Fibroblast of the conjunctiva (primary cell): Measurements from ENCODE around the gene GPC2.
"Not testable (repeated sequence)": the region's sequence is repeated elsewhere in the genome, so short reads cannot be mapped to it uniquely, and the experiment has no call there.

Experiments
- DNase-seq: peaks from one replicate; pipeline ENCODE4 v3.0.0-alpha.2; 2010; ENCODE audit warnings: low read depth

The GPC2 gene

GRCh38 chr7:100204454-100204853 lies 27.3 kb upstream of the GPC2 start:
- DNase-seq = no peak

DNA sequence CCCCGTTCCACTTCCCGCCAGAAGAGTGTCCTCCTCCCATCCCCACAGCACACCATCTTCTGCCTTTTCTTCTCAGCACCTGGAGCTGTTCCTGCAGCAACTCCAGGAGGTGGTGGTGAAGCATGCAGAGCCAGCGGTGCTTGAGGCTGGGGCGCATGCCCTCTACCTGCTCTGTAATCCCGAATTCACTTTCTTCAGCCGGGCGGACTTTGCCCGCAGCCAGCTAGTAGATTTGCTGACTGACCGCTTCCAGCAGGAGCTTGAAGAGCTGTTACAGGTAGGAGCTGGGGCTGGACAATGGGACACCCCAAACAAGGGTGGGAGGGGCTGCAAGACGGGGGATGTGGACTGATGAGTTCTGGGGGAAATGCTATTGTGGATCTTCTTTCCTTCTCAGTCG lies 23.5 kb upstream of the GPC2 start:
- no peak for DNase-seq

DNA sequence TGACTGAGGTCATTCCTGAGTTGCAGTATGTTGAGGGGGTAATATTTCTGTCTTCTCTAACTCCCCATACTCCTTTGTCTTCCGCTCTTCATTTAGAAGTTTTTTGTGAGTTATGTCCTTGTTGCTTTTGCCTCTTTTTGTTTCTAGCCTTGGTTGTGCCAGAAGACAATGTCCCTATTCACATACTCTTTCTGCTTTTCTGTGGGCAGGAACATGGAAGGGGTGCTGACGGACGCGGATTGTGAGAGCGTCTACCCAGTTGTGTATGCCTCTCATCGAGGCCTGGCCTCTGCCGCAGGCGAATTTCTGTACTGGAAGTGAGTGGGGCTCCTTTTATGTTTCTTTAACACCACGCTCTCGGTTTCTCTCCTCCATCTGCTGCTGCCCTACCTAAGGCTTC lies 21.1 kb upstream of the GPC2 start:
- no peak for DNase-seq

GRCh38 chr7:100195901-100196322 lies 18.7 kb upstream of the GPC2 start:
- DNase-seq = not testable (repeated sequence)

- DNase-seq = no peak
These were observed 18.0 kb upstream of the GPC2 start for GRCh38 chr7:100195222-100195621.

- DNase-seq = no peak
These were observed 15.8 kb upstream of the GPC2 start for GRCh38 chr7:100192969-100193368.

DNA sequence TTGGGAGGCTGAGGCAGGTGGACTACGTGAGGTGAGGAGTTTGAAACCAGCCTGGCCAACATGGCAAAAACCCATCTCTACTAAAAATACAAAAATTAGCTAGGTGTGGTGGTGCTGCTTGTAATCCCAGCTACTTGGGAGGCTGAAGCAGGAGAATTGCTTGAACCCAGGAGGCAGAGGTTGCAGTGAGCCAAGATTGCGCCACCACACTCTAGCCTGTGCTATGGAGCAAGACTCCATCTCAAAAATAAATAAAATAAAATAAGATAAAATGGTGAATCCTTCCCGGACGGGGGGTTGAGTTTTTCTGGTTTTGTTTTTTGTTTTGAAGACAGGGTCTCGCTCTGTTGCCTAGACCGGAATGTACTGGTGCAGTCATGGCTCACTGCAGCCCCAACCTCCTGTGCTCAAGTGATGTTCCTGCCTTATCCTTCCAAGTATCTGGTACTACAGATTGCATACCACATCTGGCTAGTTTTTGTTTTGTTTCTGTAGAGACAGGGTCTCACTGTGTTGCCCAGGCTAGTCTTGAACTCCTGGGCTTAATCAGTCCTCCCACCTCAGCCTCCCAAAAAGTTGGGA lies 15.2 kb upstream of the GPC2 start:
- DNase-seq = not testable (repeated sequence)

DNA sequence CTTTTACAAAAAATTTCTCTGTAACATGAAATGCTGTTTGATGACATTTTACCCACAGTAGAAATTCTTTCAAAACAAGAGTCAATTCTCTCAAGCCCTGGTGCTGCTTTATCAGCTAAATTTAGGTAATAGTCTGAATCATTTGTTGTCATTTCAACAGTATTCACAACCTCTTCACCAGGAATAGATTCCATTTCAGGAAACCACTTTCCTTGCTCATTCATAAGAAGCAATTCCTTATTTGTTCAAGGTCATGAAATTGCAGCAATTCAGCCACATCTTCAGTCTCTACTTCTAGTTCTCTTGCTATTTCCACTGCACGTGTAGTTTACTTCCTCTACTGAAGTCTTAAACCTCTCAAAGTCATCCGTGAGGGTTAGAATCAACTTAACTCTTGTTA lies 14.6 kb upstream of the GPC2 start:
- DNase-seq = no peak

DNA sequence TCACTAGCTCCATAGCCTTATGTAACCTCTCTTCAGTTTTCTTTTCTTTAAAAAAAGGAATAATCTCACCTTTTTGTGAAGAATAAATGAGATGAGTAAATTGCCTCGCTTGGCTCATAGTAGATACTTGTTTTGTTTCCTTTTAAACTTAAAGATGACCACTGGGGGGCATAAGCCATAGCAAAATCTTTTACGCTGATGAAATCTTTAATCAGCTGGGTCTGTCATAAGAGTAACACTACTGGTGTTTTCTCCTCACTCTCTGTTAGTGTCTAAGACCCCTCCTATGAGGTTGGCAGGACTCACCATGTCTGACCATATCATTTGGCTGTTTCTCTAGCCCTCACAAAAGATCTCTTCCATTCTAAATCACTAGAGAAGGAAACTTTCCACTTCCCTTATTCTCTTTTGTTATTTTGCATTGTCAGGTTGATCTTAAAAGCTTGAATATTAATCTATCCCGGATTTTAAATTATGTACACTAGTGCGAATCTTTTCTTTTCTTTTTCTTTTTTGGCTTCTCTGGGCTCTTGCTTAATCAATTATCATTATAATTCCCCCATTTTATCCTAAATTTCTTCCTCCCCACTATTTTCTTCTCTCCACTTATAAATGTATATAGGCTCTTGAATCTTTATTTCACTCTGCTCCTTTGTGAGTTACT lies 13.0 kb upstream of the GPC2 start:
- peak; percentile 36 for DNase-seq

DNA sequence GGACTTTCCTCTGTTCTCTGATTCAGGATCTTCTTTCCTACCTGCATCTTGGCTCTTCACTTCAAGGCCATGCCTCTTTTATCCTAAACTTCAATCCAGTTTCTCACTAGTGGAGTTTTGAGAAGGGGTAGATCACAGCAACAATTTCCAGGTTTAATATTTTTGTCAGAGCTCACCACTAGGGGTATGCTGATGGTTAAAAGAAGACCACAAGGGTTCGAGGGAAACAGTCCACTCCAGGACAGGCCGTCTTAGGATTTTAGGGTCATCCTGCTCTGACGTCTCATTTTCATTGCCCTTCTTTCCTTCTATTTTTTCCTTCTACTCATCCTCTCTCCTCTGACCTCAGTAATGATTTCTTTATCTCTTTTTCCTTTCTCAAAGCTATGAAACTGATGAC lies 11.9 kb upstream of the GPC2 start:
- no peak for DNase-seq

DNA sequence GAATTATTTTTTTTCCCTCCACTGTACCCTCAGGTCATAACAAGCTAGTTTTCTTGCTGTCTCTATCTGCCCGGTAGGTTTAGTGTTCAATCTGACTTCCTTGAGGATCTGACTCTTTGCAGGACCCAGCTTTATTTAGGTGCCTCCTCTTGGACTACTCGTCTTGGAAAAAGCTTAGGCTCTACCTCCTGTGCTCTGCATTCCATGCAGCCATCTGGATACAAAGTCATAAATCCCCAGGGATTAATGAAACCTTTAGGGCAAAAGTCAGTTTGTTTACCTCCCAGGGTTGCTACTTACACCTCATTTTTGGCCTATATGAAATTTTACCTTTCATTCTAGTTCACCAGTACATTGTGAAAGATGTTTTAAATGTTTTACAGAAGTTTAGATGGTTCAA lies 8.5 kb upstream of the GPC2 start:
- no peak for DNase-seq

DNA sequence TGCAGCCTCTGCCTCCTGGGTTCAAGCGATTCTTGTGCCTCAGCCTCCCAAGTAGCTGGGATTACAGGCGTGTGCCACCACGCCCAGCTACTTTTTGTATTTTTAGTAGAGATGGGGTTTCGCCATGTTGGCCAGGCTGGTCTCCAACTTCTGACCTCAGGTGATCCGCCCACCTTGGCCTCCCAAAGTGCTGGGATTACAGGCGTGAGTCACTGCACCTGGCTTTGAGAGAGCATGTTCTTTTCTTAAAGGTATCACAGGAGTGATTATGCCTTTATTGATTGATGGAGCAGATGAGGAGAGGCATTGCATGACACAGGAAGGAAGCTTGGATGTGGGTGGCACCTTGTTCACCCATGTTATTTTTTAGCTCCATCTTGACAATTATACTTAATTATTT lies 5.9 kb upstream of the GPC2 start:
- not testable (repeated sequence) for DNase-seq

DNA sequence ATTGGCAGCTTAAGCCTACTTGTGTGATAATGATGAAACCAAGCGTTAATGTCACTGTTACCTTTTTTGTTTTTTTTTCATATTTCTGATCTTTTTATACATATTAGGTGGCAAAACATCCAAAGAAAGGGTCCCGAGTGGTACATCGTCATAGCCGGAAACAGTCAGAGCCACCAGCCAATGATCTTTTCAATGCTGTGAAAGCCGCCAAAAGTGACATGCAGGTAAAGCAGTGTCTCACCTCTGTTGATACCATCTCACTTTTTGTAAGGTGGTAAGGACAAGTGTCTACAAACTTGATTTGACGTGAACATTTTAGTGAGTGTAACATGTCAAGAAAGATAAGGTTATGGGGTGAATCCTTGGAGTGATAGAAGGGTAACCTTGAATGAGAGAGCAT lies 5.4 kb upstream of the GPC2 start:
- not testable (repeated sequence) for DNase-seq

DNA sequence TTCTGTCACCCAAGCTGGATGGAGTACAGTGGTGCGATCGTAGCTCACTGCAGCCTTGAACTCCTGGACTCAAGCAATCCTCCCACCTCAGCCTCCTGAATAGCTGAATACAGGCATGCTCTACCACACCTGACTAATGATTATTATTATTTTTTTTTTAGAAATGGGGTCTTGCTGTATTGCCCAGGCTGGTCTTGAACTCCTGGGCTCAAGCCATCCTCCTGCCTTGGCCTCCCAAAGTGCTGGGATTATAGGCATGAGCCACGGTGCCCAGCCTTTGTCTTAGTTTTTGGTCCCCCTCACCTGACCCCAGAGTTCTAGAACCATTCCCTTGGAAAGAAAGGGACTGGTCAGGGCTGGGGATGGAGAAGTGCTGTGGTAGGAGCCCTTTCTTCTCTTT lies 2.9 kb upstream of the GPC2 start:
- not testable (repeated sequence) for DNase-seq

GRCh38 chr7:100176096-100177044 lies 811 bp downstream of the GPC2 start:
- DNase-seq = no peak

DNA sequence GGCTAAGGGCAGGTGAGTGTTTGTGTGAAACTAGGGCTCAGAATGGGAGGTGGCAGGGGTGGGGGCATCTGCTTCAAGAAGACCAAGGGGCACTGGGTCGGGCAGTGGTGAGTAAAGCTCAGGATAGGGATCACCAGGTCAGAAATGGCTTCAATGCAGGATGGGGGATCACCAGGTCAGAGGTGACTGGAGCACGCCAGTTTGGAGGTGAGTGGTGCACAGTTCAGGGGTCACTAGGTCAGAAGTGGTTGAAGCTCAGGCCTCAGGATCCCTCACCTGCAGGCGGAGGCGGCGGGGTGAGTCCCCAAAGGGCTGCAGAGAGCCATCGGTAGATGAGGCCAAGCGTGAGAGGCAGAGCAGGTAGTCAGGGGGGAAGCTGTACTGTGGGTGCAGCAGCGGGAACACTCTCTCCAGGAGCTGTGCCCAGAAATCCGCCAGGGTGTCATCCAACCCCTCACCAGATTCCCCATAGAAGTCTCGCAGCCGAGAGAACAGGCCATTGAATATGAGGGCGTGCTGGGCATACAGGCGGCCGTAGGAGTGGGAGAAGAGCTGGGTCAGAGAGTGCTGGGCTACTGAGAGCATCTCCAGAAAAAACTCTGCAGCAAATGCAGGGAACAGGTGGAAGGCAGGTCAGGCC lies 1.8 kb downstream of the GPC2 start:
- no peak for DNase-seq

- DNase-seq = no peak
These were observed 2.6 kb downstream of the GPC2 start for GRCh38 chr7:100174582-100174981.

- DNase-seq = no peak
These were observed 3.2 kb downstream of the GPC2 start for GRCh38 chr7:100173806-100174495.

GRCh38 chr7:100171840-100172239 lies 5.3 kb downstream of the GPC2 start:
- no peak for DNase-seq

- no peak for DNase-seq
These were observed 6.0 kb downstream of the GPC2 start for GRCh38 chr7:100171087-100171681.

- DNase-seq = no peak
These were observed 6.9 kb downstream of the GPC2 start for GRCh38 chr7:100170101-100170897.
